Measurements from ENCODE around the gene GFER. TPM values are rescaled to one million over a fixed set of nuclear protein-coding genes. Genes with fewer than 3 reads are reported as not detected.

The GFER gene
- total RNA-seq, 1 experiment from 2014 or later = 58.5 TPM

- TF ChIP-seq ATF2 (CRISPR knock-in tag; IDR thresholded peaks at IDR 0.05; ENCODE audit: borderline replicate concordance, low read depth) = no peak
- no peak for TF ChIP-seq ATF6 (CRISPR knock-in tag; IDR thresholded peaks at IDR 0.05)
- 0 out of 2 replicates have a peak, but pooled peaks have one; percentile 23 for TF ChIP-seq MAX (CRISPR knock-in tag; IDR thresholded peaks at IDR 0.05)
- TF ChIP-seq CREB1 (CRISPR knock-in tag; IDR thresholded peaks at IDR 0.05) = no peak
- TF ChIP-seq ELF4 (CRISPR knock-in tag; IDR thresholded peaks at IDR 0.05; ENCODE audit: low read depth) = 0 out of 2 replicates have a peak, but pooled peaks have one; percentile 21
- no peak for TF ChIP-seq NFE2L1 (CRISPR knock-in tag; IDR thresholded peaks at IDR 0.05)
- no peak for TF ChIP-seq MYBL2 (CRISPR knock-in tag; IDR thresholded peaks at IDR 0.05)
- TF ChIP-seq JAZF1 (CRISPR knock-in tag; IDR thresholded peaks at IDR 0.05) = no peak
- peak; percentile 18; the same call in 1 of the 2 replicates for TF ChIP-seq ZNF263 (CRISPR knock-in tag; IDR thresholded peaks at IDR 0.05; ENCODE audit: low read depth)
- no peak for TF ChIP-seq USF2 (CRISPR knock-in tag; IDR thresholded peaks at IDR 0.05)
- no peak for TF ChIP-seq NFYB (CRISPR knock-in tag; conservative IDR thresholded peaks at IDR 0.05; ENCODE audit: low read depth)
- no peak for TF ChIP-seq ERG (CRISPR knock-in tag; IDR thresholded peaks at IDR 0.05)
- 0 out of 2 replicates have a peak, but pooled peaks have one; percentile 68 for TF ChIP-seq KAT7 (CRISPR knock-in tag; IDR thresholded peaks at IDR 0.05; ENCODE audit: borderline replicate concordance)
- no peak for TF ChIP-seq MLX (CRISPR knock-in tag; IDR thresholded peaks at IDR 0.05)
- no peak for TF ChIP-seq STAT6 (CRISPR knock-in tag; conservative IDR thresholded peaks at IDR 0.05; ENCODE audit: low read depth)
- no peak; the same call in 1 of the 2 replicates for TF ChIP-seq CREM (CRISPR knock-in tag; IDR thresholded peaks at IDR 0.05)
- TF ChIP-seq PRRX2 (CRISPR knock-in tag; IDR thresholded peaks at IDR 0.05) = no peak
- TF ChIP-seq FOXP4 (CRISPR knock-in tag; IDR thresholded peaks at IDR 0.05) = 0 out of 2 replicates have a peak, but pooled peaks have one; percentile 0
Measured at GRCh38 chr16:1984347-1985225, 593 bp downstream of the GFER start (continued).
